ENCODE data around the gene BEAN1. TPM values are rescaled to one million over a fixed set of nuclear protein-coding genes. Genes with fewer than 3 reads are reported as not detected.

BEAN1 gene
- total RNA-seq, 1 donor from 2014 or later = not detected

- no peak for TF ChIP-seq CTCF (IDR thresholded peaks at IDR 0.05)
- H3K9me3 ChIP-seq = no peaks in the 10 kb centered on the region
- no peaks in the 10 kb centered on the region for H3K36me3 ChIP-seq
- no peaks in the 10 kb centered on the region for H3K27me3 ChIP-seq
- H3K4me3 ChIP-seq = no peak overlapping the region
- H3K27ac ChIP-seq = no peak overlapping the region
- no peaks in the 10 kb centered on the region for H3K4me1 ChIP-seq
- intact Hi-C loops (cut with DNase I) = no loop called here
- DNase-seq (ENCODE audit: low spot score in 2 of 2) = peak in 1 of 2 donors; percentile 41
Observed at GRCh38 chr16:66475232-66475631, 48.1 kb downstream of the BEAN1 start.

- no peak overlapping the region for H3K4me3 ChIP-seq
- no peaks in the 10 kb centered on the region for H3K4me1 ChIP-seq
- H3K27ac ChIP-seq = no peak overlapping the region
- no peak for TF ChIP-seq CTCF (IDR thresholded peaks at IDR 0.05)
- no peaks in the 10 kb centered on the region for H3K9me3 ChIP-seq
- H3K36me3 ChIP-seq = no peaks in the 10 kb centered on the region
- DNase-seq (ENCODE audit: low spot score in 2 of 2) = peak in 1 of 2 donors; percentile 53
- intact Hi-C loops (cut with DNase I) = no loop called here
- H3K27me3 ChIP-seq = no peaks in the 10 kb centered on the region
Observed at GRCh38 chr16:66476328-66477027, 49.4 kb downstream of the BEAN1 start.

GRCh38 chr16:66477028-66477515 lies 50.0 kb downstream of the BEAN1 start:
- TF ChIP-seq CTCF (IDR thresholded peaks at IDR 0.05) = no peak
- intact Hi-C loops (cut with DNase I) = no loop called here
- Histone ChIP-seq H3K4me1 (no peaks in the 10 kb centered on the region), H3K27me3 (no peaks in the 10 kb centered on the region), H3K9me3 (no peaks in the 10 kb centered on the region), H3K27ac (no peak overlapping the region), H3K36me3 (no peaks in the 10 kb centered on the region), H3K4me3 (no peak overlapping the region)
- peak in 1 of 2 donors; percentile 54 for DNase-seq (ENCODE audit: low spot score in 2 of 2)

- H3K27ac ChIP-seq = no peak overlapping the region
- H3K9me3 ChIP-seq = no peaks in the 10 kb centered on the region
- H3K4me3 ChIP-seq = no peak overlapping the region
- TF ChIP-seq CTCF (IDR thresholded peaks at IDR 0.05) = peak; percentile 71 to 78 (median 73)
- no peaks in the 10 kb centered on the region for H3K27me3 ChIP-seq
- H3K4me1 ChIP-seq = no peaks in the 10 kb centered on the region
- intact Hi-C loops (cut with DNase I) = loop anchor here (2.0 kb wide), 1 partner anchor 70 kb away; no protein-coding TSS in a partner anchor
- peak in 1 of 2 donors; percentile 84 for DNase-seq (ENCODE audit: low spot score in 2 of 2)
- H3K36me3 ChIP-seq = no peaks in the 10 kb centered on the region
Observed at GRCh38 chr16:66478733-66479511, 51.8 kb downstream of the BEAN1 start.

- Histone ChIP-seq H3K27ac (no peak overlapping the region), H3K36me3 (no peaks in the 10 kb centered on the region), H3K4me1 (no peaks in the 10 kb centered on the region), H3K27me3 (no peaks in the 10 kb centered on the region), H3K9me3 (no peaks in the 10 kb centered on the region), H3K4me3 (no peak overlapping the region)
- TF ChIP-seq CTCF (IDR thresholded peaks at IDR 0.05) = no peak
- intact Hi-C loops (cut with DNase I) = loop anchor here (2.0 to 5.0 kb wide), 3 partner anchors 69 to 128 kb away; no protein-coding TSS in a partner anchor
- peak in 1 of 2 donors; percentile 56 for DNase-seq (ENCODE audit: low spot score in 2 of 2)
Observed at GRCh38 chr16:66479661-66480264, 52.7 kb downstream of the BEAN1 start.

Measured in ascending aorta (tissue), 2 donors.